ENCODE data around the gene FSIP1.

The FSIP1 gene

DNA sequence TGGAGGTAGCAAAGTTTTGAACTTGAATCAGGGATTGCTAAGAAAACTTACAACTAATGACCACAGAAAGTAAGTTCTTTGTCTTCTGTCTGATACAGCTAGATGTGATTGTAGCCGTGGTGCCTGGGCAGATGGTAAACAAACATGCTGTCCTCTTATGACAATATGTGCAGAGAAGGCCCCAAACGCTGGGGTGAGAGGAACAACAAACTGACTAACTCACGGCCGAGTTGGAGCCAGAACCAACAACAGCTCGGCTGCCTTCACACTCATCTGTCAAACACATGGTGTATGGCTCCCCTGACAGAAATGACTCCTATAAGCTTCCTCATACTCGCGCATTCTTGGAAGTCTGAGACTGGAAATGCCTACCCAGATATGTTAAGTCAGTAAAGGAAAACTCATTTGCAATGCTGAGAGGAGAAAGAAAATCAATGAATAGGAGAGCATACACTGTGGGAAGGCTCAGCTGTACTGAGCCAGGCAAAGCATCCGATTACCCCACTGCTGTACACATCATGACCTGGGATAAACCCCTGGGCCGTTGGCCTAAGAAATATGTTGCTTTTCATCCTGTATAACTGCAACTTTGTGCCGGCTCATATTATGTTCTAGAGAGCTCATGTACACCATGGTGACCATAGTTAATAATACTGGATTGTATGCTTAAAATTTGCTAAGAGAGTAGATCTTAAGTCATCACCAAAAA lies 196.1 kb downstream of the FSIP1 start:
- TF ChIP-seq FOXP2 (optimal IDR thresholded peaks at IDR 0.05; ENCODE audit: borderline replicate concordance, extremely low read depth, extremely low read length, insufficient read depth), result no peak
- TF ChIP-seq, protein P1, sequence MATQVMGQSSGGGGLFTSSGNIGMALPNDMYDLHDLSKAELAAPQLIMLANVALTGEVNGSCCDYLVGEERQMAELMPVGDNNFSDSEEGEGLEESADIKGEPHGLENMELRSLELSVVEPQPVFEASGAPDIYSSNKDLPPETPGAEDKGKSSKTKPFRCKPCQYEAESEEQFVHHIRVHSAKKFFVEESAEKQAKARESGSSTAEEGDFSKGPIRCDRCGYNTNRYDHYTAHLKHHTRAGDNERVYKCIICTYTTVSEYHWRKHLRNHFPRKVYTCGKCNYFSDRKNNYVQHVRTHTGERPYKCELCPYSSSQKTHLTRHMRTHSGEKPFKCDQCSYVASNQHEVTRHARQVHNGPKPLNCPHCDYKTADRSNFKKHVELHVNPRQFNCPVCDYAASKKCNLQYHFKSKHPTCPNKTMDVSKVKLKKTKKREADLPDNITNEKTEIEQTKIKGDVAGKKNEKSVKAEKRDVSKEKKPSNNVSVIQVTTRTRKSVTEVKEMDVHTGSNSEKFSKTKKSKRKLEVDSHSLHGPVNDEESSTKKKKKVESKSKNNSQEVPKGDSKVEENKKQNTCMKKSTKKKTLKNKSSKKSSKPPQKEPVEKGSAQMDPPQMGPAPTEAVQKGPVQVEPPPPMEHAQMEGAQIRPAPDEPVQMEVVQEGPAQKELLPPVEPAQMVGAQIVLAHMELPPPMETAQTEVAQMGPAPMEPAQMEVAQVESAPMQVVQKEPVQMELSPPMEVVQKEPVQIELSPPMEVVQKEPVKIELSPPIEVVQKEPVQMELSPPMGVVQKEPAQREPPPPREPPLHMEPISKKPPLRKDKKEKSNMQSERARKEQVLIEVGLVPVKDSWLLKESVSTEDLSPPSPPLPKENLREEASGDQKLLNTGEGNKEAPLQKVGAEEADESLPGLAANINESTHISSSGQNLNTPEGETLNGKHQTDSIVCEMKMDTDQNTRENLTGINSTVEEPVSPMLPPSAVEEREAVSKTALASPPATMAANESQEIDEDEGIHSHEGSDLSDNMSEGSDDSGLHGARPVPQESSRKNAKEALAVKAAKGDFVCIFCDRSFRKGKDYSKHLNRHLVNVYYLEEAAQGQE (IDR thresholded peaks at IDR 0.05; ENCODE audit: insufficient read depth in 1 of 2, low read depth in 2 of 2, low read length in 2 of 2), result no peak
- no peak for TF ChIP-seq TAF1 (IDR thresholded peaks at IDR 0.05; ENCODE audit: borderline replicate concordance, insufficient read depth, low read length)
- no peak for TF ChIP-seq POLR2AphosphoS5 (IDR thresholded peaks at IDR 0.05; ENCODE audit: low read depth, low read length)
- TF ChIP-seq SIN3A (IDR thresholded peaks at IDR 0.05; ENCODE audit: borderline replicate concordance, insufficient read depth, low read length), result no peak

DNA sequence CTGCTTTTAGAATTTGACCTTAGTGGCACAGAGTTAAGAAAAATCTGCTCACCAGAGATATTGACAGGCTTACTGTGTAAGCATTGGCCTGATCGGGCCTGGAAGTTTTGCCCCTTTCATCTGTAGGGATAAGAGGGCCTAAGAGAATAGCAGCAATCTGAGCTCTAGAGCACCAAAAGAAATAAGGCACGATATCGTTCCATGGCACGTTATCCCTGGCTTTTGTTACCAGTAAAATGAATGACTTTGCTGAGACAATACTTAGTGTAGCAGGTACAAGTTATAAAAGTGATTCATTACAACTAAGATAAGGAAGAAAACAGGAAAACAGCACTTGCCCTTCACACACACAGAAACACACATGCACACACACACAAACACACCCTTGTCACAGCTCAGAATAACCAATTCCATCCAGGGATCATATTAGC lies 196.8 kb downstream of the FSIP1 start:
- no peak for TF ChIP-seq POLR2AphosphoS5 (IDR thresholded peaks at IDR 0.05; ENCODE audit: low read depth, low read length)
- TF ChIP-seq FOXP2 (optimal IDR thresholded peaks at IDR 0.05; ENCODE audit: borderline replicate concordance, extremely low read depth, extremely low read length, insufficient read depth), result no peak
- no peak for TF ChIP-seq SIN3A (IDR thresholded peaks at IDR 0.05; ENCODE audit: borderline replicate concordance, insufficient read depth, low read length)

DNA sequence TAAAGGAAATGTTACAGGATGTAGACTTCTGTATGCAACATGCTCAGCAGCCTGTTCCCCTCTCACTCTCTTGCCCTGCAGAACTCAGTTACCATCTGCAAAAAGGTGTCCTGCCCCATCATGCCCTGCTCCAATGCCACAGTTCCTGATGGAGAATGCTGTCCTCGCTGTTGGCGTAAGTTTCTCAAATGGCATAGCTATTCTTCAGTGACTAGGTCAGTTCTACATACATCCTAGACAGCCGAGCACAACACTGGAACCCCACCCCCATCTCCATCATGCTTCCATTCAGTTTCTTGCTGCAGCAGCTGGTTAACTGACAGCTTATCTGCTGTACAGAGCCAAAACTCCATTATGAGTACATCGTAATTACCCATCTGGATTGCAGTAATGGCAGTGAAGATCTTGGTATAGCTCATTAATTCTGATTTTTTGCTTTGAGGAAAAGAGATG lies 197.2 kb downstream of the FSIP1 start:
- TF ChIP-seq, protein P1 (IDR thresholded peaks at IDR 0.05; ENCODE audit: insufficient read depth in 1 of 2, low read depth in 2 of 2, low read length in 2 of 2), result no peak
- TF ChIP-seq FOXP2 (optimal IDR thresholded peaks at IDR 0.05; ENCODE audit: borderline replicate concordance, extremely low read depth, extremely low read length, insufficient read depth) (no peak), TAF1 (IDR thresholded peaks at IDR 0.05; ENCODE audit: borderline replicate concordance, insufficient read depth, low read length) (no peak), SIN3A (IDR thresholded peaks at IDR 0.05; ENCODE audit: borderline replicate concordance, insufficient read depth, low read length) (no peak), POLR2AphosphoS5 (IDR thresholded peaks at IDR 0.05; ENCODE audit: low read depth, low read length) (no peak)

DNA sequence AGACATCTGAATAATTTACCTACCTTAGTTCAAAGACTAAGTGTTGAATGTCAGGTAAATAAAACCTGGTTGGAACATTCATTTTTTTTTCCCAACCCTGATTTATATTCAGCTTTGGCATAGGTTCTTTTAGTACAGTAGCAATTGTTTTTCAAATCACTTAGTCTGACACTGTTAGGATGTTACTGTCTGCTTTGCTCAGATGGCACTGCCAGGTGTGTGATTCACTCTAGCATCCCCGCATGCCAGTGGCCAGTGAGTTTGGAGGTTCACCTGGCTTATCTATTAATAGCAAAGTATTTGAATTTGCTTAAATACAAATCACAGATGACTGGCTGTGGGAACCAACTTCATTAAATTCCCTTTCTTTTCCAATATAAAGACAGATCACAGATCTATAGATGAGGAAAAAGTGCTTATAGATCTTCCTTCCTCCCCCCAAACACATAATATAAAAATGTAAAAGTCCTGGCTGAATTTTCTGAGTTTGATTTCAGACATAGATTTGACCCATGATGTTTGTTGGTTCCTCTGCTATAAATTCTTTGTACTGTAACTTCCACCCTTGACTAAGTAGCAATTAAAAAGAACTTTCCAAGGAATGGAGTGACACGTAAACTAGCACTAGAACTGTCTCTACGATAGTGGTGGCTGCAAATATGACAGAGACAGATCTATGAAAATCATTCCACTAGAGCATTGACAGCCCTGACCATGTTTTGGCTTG lies 197.8 kb downstream of the FSIP1 start:
- no peak for TF ChIP-seq FOXP2 (optimal IDR thresholded peaks at IDR 0.05; ENCODE audit: borderline replicate concordance, extremely low read depth, extremely low read length, insufficient read depth)
- TF ChIP-seq, protein P1 (IDR thresholded peaks at IDR 0.05; ENCODE audit: insufficient read depth in 1 of 2, low read depth in 2 of 2, low read length in 2 of 2), result no peak

DNA sequence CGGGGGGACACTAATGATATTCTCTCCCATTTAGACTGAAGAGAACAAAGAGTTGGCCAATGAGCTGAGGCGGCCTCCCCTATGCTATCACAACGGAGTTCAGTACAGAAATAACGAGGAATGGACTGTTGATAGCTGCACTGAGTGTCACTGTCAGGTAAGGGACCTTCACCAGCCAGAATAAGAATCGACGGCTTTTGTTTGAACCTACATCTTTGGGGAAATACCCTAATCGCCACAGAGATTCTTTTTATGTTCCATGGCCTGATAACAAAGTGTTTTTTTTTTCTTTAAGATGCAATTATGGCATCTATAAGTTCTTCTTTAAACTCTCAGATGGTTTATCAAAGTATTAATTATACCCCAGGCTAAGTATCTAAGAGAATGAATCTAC lies 198.4 kb downstream of the FSIP1 start:
- TF ChIP-seq FOXP2 (optimal IDR thresholded peaks at IDR 0.05; ENCODE audit: borderline replicate concordance, extremely low read depth, extremely low read length, insufficient read depth), result no peak

DNA sequence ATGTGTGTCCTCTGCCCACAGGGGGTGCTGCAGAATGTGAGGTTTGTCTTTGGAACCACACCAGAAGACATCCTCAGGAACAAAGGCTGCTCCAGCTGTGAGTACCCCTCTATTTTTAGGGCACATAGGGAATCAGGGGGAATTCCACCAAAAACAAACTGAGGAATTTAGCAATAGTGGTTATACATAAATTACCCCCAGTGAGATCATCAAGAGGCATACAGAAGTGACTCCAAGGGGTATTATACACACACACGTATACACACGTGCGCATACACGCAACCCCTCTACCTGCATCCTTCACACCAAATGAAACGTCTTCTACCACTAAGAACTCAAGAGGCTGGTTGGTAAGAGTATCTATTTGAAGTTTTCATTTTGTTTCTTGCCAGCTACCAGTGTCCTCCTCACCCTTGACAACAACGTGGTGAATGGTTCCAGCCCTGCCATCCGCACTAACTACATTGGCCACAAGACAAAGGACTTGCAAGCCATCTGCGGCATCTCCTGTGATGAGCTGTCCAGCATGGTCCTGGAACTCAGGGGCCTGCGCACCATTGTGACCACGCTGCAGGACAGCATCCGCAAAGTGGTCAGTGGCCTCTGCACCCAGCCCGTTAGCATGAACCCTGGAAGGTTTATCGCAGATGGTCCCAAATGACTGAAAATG lies 198.9 kb downstream of the FSIP1 start:
- TF ChIP-seq, protein P1 (IDR thresholded peaks at IDR 0.05; ENCODE audit: insufficient read depth in 1 of 2, low read depth in 2 of 2, low read length in 2 of 2), result peak in 1 of 2 experiments; percentile 42; a peak in 1 of 4 replicates
- no peak for TF ChIP-seq POLR2AphosphoS5 (IDR thresholded peaks at IDR 0.05; ENCODE audit: low read depth, low read length)
